Right lobe of liver (tissue), 6 donors: ENCODE data around the gene IGSF11. TPM values are rescaled to one million over a fixed set of nuclear protein-coding genes. Genes with fewer than 3 reads are reported as not detected.
"Not testable (repeated sequence)": the region's sequence is repeated elsewhere in the genome, so short reads cannot be mapped to it uniquely, and the experiment has no call there.

Experiments used
- ATAC-seq, 4 donors: fragments of 200-7000 bp; cut with Tn5 transposase; one replicate each; pipeline ENCODE4 v1.9.1; 2020; ENCODE audit warnings: mild to moderate bottlenecking in 4 of 4, moderate library complexity in 4 of 4
- DNase-seq, 3 donors: peaks; one replicate each; pipeline ENCODE4 v3.0.0-alpha.2; 2020
- H3K27ac ChIP-seq, 3 donors: fragments of 200-600 bp; one replicate each; pipeline ENCODE4 v1.8.0; 2022
- H3K27me3 ChIP-seq, 2 donors: fragments of 200-600 bp; one replicate each; pipeline ENCODE4 v1.8.0; 2022
- H3K36me3 ChIP-seq, 4 donors: fragments of 200-600 bp; sonication (generic) in 1 of 4; one replicate each; pipeline versions ENCODE4 v1.5.1 to v1.8.0; 2017 to 2022; ENCODE audit warnings: control low read depth in 1 of 4
- H3K4me1 ChIP-seq, 4 donors: fragments of 200-600 bp; sonication (generic) in 1 of 4; one replicate each; pipeline versions ENCODE4 v1.5.1 to v1.8.0; 2017 to 2022; ENCODE audit warnings: control low read depth in 1 of 4
- H3K4me3 ChIP-seq, 3 donors: fragments of 200-600 bp; one replicate each; pipeline ENCODE4 v1.8.0; 2022
- H3K9me3 ChIP-seq, 4 donors: fragments of 200-600 bp; sonication (generic) in 1 of 4; one replicate each; pipeline versions ENCODE4 v1.5.1 to v1.8.0; 2017 to 2022; ENCODE audit warnings: control low read depth in 1 of 4
- CTCF ChIP-seq, 4 donors: fragments of 200-600 bp in 3 of 4; fragments of 450-650 bp in 1 of 4; IDR thresholded peaks; one replicate each; pipeline versions ENCODE4 v1.5.1 to v1.8.0; 2016 to 2022; ENCODE audit warnings: antibody characterized with exemption in 4 of 4, mild to moderate bottlenecking in 2 of 4
- POLR2A ChIP-seq: fragments of 450-650 bp; IDR thresholded peaks from one replicate; pipeline ENCODE4 v1.6.1; 2017; ENCODE audit warnings: antibody characterized with exemption, mild to moderate bottlenecking
- WGBS: methylation state at CpG from one replicate; pipeline ENCODE4 v1.1.6; 2018; ENCODE audit warnings: low coverage, low lambda C conversion rate; ENCODE audit not compliant: insufficient coverage; ENCODE audit errors: missing lambda C conversion rate; 5-methylcytosine and 5-hydroxymethylcytosine counted together
- intact Hi-C, 2 donors: fragments of 100-400 bp; cut with DNase I; formaldehyde crosslinking; loops; one replicate each; pipeline versions ENCODE4 v1.11.2 to v1.14.1; 2022
- total RNA-seq, 6 experiments: library from RNA; depleted of rRNA in 2 of 6; stranded (reverse); fragments of >200 nt in 2 of 6; fragmentation: NEBNext Ultra II Directional in 3 of 6; extraction: Animal tissue kit (Norgen Biotek cat#: 25700) in 3 of 6; gene quantifications; one replicate each; pipeline versions ENCODE4 v1.1.0 to v1.2.4, GENCODE V29; 2016 to 2023
- donor health status: DM: no; HTN: yes; CAD: no.
- donor health status: DM: no; HTN: no; CAD: no.
- donor health status: DM: no; HTN: no; CAD: no.
- donor health status: DM: no; HTN: yes; CAD: no.
- donor health status: DM: no; HTN: yes; CAD: no.

Gene IGSF11
- total RNA-seq, 6 experiments from 2014 or later = not detected

- no peaks in the 10 kb centered on the region for H3K36me3 ChIP-seq
- no peak overlapping the region for H3K27ac ChIP-seq
- no peak for TF ChIP-seq POLR2A
- peak; percentile 58 to 85 (median 82) for TF ChIP-seq CTCF (IDR thresholded peaks at IDR 0.05)
- intact Hi-C loops = loop anchor here (5.0 kb wide), 1 partner anchor 215 kb away; no protein-coding TSS in a partner anchor
- H3K27me3 ChIP-seq = no peaks in the 10 kb centered on the region
- ATAC-seq (peak; percentile 77 to 85 (median 83)), DNase-seq (peak in 2 of 3 donors; percentile 42 to 62)
- no peaks in the 10 kb centered on the region for H3K4me1 ChIP-seq
- 57% methylated on average over 2 of the region's 3 CpGs for WGBS
- H3K9me3 ChIP-seq = no peaks in the 10 kb centered on the region
- no peak overlapping the region for H3K4me3 ChIP-seq
Observed at GRCh38 chr3:118882353-118882947, 152.2 kb downstream of the IGSF11 start.

GRCh38 chr3:118868051-118868450, 166.6 kb downstream of the IGSF11 start:
- Histone ChIP-seq H3K27ac (no peak overlapping the region), H3K4me1 (no peaks in the 10 kb centered on the region), H3K9me3 (no peaks in the 10 kb centered on the region), H3K27me3 (no peaks in the 10 kb centered on the region), H3K36me3 (no peaks in the 10 kb centered on the region), H3K4me3 (no peak overlapping the region)
- DNase-seq (no peak), ATAC-seq (no peak)
- intact Hi-C loops = no loop called here
- TF ChIP-seq POLR2A (no peak), CTCF (IDR thresholded peaks at IDR 0.05) (no peak)

GRCh38 chr3:118863731-118864322, 170.8 kb downstream of the IGSF11 start:
- Histone ChIP-seq H3K4me1 (no peaks in the 10 kb centered on the region), H3K4me3 (no peak overlapping the region), H3K27me3 (no peaks in the 10 kb centered on the region), H3K27ac (no peak overlapping the region), H3K9me3 (no peaks in the 10 kb centered on the region), H3K36me3 (no peaks in the 10 kb centered on the region)
- intact Hi-C loops = no loop called here
- no CpG with 5 or more reads among the region's 1 CpG for WGBS
- no peak for DNase-seq
- ATAC-seq = peak in 2 of 4 donors; percentile 31 to 36
- TF ChIP-seq CTCF (IDR thresholded peaks at IDR 0.05) (no peak), POLR2A (no peak)

GRCh38 chr3:118859950-118860349, 174.7 kb downstream of the IGSF11 start:
- H3K4me1 ChIP-seq = no peaks in the 10 kb centered on the region
- no peaks in the 10 kb centered on the region for H3K9me3 ChIP-seq
- TF ChIP-seq POLR2A (no peak), CTCF (IDR thresholded peaks at IDR 0.05) (no peak)
- H3K27ac ChIP-seq = no peak overlapping the region
- intact Hi-C loops = no loop called here
- no peaks in the 10 kb centered on the region for H3K27me3 ChIP-seq
- H3K4me3 ChIP-seq = no peak overlapping the region
- DNase-seq = no peak
- WGBS = 75% methylated on average over 1 of the region's 1 CpG
- ATAC-seq = no peak
- no peaks in the 10 kb centered on the region for H3K36me3 ChIP-seq

GRCh38 chr3:118851466-118852193, 183.0 kb downstream of the IGSF11 start:
- ATAC-seq = peak in 2 of 4 donors; percentile 47 to 59
- WGBS = 85% methylated on average over 9 of the region's 12 CpGs

More at GRCh38 chr3:118851466-118852193, 183.0 kb downstream of the IGSF11 start:
- H3K4me3 ChIP-seq, intact Hi-C loops, H3K27me3 ChIP-seq, H3K4me1 ChIP-seq, H3K36me3 ChIP-seq, DNase-seq, H3K27ac ChIP-seq, H3K9me3 ChIP-seq: not testable (repeated sequence)
